GM19324 (cell line): ENCODE measurements around the gene LGALS9B.
"Not testable (repeated sequence)": the region's sequence is repeated elsewhere in the genome, so short reads cannot be mapped to it uniquely, and the experiment has no call there.

ENCODE experiments used
- ATAC-seq: cut with Tn5 transposase; IDR thresholded peaks from one replicate; pipeline ENCODE4 v1.9.1; 2021; ENCODE audit warnings: mild to moderate bottlenecking, moderate library complexity; ENCODE audit not compliant: unreplicated experiment, low FRiP score

The LGALS9B gene

GRCh38 chr17:20469107-20469506 lies 1.8 kb upstream of the LGALS9B start:
- ATAC-seq, result not testable (repeated sequence)

- not testable (repeated sequence) for ATAC-seq
Observed at GRCh38 chr17:20466999-20467398, 340 bp downstream of the LGALS9B start.

- ATAC-seq, result not testable (repeated sequence)
Observed at GRCh38 chr17:20466553-20466952, 786 bp downstream of the LGALS9B start.

- not testable (repeated sequence) for ATAC-seq
Observed at GRCh38 chr17:20465535-20465934, 1.8 kb downstream of the LGALS9B start.

GRCh38 chr17:20464854-20465414 lies 2.4 kb downstream of the LGALS9B start:
- ATAC-seq, result not testable (repeated sequence)

GRCh38 chr17:20462158-20462557 lies 5.2 kb downstream of the LGALS9B start:
- ATAC-seq, result not testable (repeated sequence)

- ATAC-seq, result not testable (repeated sequence)
Observed at GRCh38 chr17:20457848-20458381, 9.4 kb downstream of the LGALS9B start.

- ATAC-seq, result not testable (repeated sequence)
Observed at GRCh38 chr17:20455106-20455505, 12.2 kb downstream of the LGALS9B start.

GRCh38 chr17:20453820-20454434 lies 13.4 kb downstream of the LGALS9B start:
- not testable (repeated sequence) for ATAC-seq

GRCh38 chr17:20450852-20451251 lies 16.5 kb downstream of the LGALS9B start:
- not testable (repeated sequence) for ATAC-seq

GRCh38 chr17:20447534-20448321 lies 19.6 kb downstream of the LGALS9B start:
- ATAC-seq, result not testable (repeated sequence)

GRCh38 chr17:20446895-20447294 lies 20.4 kb downstream of the LGALS9B start:
- not testable (repeated sequence) for ATAC-seq

GRCh38 chr17:20444581-20445236 lies 22.6 kb downstream of the LGALS9B start:
- ATAC-seq, result not testable (repeated sequence)

GRCh38 chr17:20444173-20444572 lies 23.2 kb downstream of the LGALS9B start:
- ATAC-seq, result not testable (repeated sequence)

GRCh38 chr17:20443632-20444031 lies 23.7 kb downstream of the LGALS9B start:
- ATAC-seq, result not testable (repeated sequence)

- not testable (repeated sequence) for ATAC-seq
Observed at GRCh38 chr17:20440665-20441064, 26.7 kb downstream of the LGALS9B start.

GRCh38 chr17:20435166-20435565 lies 32.2 kb downstream of the LGALS9B start:
- not testable (repeated sequence) for ATAC-seq

- not testable (repeated sequence) for ATAC-seq
Observed at GRCh38 chr17:20433382-20433781, 34.0 kb downstream of the LGALS9B start.

- not testable (repeated sequence) for ATAC-seq
Observed at GRCh38 chr17:20427264-20427663, 40.1 kb downstream of the LGALS9B start.

- not testable (repeated sequence) for ATAC-seq
Observed at GRCh38 chr17:20422826-20423225, 44.5 kb downstream of the LGALS9B start.
